Stimulated activated CD8-positive, alpha-beta memory T cell treated with anti-CD3 and anti-CD28 coated beads, Interleukin-7, amount 100 ng/mL, for 48 hours (primary cell): ENCODE data around the gene CTCFL.

Experiments used
- DNase-seq, 2 donors: peaks; one replicate each; pipeline ENCODE4 v3.0.0-alpha.2; 2020; ENCODE audit warnings: low read depth in 1 of 2; ENCODE audit errors: extremely low read depth in 1 of 2

Gene CTCFL, protein sequence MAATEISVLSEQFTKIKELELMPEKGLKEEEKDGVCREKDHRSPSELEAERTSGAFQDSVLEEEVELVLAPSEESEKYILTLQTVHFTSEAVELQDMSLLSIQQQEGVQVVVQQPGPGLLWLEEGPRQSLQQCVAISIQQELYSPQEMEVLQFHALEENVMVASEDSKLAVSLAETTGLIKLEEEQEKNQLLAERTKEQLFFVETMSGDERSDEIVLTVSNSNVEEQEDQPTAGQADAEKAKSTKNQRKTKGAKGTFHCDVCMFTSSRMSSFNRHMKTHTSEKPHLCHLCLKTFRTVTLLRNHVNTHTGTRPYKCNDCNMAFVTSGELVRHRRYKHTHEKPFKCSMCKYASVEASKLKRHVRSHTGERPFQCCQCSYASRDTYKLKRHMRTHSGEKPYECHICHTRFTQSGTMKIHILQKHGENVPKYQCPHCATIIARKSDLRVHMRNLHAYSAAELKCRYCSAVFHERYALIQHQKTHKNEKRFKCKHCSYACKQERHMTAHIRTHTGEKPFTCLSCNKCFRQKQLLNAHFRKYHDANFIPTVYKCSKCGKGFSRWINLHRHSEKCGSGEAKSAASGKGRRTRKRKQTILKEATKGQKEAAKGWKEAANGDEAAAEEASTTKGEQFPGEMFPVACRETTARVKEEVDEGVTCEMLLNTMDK

DNA sequence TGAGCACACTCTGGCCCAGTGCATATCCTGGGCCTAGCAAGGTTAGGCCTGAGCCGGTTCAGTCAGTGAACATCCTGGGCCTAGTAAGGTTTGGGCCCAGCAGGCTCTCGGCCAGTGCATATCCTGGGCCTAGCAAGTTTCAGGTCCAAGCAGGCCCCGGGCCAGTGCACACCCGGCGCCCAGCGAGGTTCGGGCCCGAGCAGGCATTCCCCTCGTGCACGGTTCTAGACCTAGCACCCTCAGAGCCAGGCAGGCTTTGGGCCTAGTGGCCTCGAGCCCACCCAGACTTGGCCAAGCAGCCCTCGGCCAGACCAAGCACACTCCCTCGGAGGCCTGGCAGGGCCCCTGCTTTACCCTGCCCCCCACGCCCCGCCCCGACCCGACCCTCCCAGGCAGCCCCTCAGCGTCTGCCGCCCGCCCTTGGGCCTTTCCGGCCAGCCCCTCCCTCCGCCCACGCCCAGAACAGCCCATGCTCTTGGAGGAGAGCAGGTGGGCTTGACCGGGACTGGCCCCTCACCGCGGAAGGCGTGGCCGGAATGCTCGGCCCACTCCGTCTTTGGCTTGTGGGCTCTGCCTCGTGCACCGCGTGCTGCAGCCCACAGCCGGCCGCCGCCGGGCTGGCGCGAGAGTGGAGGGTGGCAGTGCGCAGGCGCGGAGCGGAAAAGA, at the start of gene CTCFL:
CTCFL (minus strand) TSS at position 630 of the 666 bp plus-strand sequence. CDS start 935 bp downstream, outside the sequence.
- no peak for DNase-seq

DNA sequence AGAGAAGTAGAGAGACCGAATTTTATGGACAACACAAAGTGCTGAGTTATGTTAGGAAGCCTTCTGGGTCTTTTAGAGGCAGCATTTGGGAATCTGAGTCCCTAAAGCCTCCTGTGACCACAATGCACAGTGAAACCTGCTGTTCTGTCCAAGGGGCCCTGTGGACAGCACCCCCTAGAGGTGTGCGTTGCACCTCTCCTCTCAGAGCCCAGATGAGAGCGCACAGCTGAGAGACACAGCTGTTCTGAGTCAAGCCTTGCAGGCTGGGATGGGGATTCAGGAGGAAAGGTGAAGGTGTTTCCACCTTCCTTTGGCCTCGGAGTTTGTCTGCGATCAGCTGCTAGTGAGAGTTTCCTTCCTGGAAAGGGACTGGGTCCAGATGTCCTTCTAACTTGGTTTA, 49.0 kb upstream of the CTCFL start:
- no peak for DNase-seq

DNA sequence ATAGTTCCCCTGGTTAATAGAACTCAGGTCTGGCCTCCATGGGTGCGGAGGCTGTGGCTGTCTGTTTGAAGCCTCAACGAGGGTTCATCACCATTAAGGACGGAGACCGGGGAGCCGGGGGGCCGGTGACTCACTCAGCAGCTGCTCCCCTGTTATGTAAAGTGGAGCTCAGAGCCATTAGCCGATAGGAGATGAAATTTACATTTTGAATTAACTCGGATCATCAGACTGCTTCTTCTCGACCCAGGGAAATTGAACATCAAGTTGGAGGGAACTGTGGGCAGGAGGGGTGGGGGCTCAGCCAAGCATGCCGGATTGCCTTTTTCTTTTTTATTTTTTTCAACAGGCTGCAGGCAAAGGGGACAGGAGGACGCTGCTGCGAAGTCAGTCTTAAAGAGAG, 48.3 kb upstream of the CTCFL start:
- no peak for DNase-seq

DNA sequence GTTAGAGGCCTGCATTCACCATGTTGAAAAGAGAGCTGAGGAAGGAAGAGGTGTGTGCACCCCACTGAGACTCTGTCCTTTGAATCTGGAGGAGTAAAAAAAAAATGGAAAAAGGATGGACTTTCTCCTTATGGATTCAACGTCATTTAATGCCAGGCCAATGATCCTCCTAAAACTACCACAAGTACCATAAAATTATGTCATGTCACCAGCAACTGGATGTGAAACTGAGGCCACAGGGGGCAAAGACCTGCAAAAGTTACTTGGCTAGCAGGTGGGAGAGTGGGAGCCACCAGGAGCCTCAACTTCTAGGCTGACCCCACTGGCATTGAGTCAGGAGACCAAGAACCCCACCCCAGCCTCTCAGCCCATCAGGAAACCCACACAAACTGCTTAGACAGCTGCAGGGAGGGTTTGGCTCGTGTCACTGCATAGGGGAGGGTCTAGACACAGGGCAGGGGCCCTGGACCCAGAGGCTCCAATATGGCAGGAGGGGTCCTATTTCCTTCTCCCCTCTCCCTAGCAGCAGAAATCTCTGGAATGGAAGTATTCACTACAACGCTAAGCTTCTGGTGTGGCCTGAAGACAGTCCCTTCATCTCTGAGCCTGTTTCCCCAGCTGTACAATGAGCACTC, 47.0 kb upstream of the CTCFL start:
- DNase-seq: no peak

DNA sequence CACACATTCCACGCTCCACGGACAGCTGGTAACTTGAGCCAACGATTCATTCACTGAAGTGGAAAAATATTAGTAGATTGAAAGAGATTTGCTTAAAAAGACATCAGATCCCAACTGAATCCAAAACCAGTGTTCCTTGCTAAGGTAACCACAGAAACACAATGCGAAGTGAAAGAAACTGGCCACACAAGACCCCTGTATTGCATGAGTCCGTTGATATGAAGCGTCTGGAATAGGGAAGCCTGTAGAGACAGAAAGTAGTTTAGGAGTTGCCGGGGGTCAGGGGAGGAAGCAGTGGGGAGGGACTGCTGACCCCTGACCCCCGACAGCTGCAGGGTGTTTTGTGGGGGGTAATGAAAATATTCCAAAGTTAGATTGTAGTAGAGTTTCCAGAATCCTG, 46.0 kb upstream of the CTCFL start:
- DNase-seq: no peak

DNA sequence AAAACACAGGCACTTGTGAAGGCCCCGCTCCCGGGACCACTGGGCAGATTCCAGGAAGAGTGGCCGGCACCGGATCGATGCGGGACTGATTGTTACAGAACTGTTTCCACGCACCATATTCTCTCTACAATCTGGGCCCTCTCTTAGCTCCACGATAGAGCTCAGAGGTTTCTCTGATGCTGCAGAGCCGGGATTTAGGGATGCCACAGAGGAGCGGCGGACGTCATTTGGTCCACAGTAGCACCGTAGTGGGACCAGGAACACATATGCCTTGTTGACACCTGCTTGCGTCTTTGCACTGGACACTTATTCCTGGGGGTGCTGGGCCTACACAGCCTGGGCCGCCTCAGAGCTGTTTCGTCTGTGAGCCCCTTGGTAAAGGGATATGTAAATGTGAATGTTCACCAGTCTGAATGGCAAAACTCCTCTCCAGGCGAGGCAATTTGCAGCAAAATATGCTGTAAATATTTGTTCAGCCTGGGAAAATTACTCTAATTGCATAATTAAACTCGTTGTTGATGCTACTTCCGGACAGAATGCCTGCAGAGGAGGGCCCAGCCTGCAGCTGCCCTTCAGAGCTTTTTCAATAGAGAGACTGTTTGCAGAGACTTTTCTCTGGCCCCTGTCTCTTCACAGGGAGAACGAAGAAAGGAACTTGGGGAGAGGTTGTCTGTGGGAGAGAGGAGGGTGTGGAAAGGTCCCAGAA, 45.4 kb upstream of the CTCFL start:
- no peak for DNase-seq

DNA sequence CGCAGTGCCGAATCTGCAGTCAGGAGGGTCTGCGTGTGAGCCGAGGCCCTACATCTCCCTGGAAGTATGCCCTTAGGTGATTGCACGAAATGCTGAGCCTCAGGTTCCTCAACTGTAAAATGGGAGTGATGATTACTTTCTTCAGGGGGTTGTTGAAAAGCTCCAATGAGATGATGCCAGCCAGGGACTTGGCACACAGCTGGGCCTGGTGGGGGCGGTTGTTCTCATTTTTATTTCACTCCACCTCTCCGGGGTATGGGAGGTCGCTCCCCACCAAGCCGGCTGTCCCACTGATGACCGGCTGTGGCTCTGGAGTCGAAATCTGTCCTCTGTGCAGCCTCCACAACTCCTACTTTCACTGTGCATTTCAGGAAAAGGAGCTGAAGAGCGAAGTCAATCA, 44.0 kb upstream of the CTCFL start:
- DNase-seq: no peak

DNA sequence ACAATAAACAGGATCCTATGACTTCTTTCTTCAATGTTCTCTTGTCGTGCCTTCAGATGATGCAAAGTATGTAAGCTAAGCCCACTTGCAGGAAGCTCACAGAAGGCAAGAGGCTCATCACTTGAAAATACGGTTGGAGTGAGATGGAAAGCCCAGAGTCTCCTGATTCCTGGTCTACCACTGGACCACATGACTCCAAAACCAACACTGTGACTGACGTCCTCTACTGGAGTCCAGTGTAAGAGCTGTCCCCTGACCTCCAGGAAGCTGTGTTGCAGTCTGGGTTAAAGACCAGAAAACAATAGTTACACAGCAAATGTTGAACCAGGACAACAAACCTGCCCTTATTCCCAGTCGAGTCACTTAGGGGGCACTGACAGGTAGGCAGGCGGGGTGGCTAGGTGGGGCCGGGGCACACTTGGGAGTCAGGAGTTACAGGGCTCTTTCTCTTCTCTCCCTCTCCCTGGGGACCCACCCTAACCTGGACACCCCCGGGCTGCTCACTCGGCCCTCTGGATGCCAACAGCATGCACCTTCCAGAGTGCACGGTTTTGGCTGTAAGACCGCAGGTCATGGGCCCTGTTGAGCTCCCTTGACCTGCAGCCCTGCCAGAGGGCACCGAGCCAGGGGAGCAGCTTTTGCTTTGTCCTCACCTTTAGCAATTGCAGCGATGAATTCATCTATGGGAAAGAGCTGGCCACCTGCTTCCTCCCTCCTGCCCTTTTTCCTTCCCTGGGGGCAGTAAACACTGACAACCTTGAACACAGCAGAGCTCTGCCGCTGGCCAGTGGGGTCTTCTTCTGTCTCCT, 43.4 kb upstream of the CTCFL start:
- DNase-seq: no peak

DNA sequence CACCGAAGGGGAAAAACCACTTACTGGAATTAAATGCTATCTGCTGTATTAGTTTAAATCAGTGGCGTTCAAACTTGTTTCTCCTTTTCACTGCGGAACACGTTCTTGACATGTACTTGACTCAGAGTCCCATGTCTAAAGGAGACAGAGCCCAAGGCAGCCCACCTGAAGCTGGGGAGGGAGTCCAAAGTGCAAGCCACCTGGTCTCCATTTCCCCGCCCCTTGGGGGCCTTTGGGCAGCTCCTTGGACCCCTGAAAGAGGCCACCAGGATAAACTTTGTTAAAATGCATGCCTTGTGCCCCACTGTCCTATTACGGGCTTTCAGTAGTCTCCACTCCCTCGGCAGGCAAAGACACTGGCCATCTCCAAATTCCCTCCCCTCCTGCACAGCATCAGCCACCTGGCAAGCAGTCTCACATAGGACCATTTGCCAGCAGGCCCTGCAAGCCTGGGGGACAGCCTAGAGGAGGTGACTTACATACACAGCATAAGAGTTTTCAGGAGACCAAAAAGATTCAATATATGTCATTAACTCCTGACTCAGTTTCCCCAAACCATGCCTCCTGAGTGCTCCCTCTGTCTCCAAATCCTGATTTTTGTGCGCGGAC, 42.6 kb upstream of the CTCFL start:
- no peak for DNase-seq

DNA sequence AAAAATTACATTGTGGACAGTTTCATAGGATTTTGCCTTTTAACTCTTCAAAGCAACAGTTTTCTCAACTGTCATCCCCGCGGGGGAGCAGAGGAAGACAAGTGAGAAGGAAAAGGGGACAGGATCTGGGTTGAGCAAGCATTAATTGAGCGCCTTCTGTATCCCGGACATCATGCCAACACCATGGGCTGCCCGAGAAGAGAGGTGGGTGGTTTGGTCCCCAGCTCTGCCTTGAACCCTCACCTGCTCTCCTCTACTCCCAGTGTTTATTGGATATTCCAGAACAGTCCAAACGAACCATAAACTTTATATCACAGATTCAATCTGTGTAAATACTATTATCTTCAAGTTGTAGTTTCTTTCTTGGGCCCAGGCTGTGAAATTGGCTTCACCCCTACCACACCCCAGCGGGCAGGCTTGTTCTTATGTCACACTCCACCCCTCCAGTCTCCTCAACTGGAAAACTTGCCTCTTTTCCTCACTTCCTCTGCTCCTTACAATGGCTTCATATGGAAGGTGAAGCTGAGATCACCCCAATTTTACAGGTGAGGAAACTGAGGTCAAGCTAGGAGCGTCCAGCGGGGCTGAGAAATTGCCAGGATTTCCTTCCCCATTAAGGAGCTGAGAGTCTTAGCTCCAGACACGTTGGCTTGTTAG, 42.0 kb upstream of the CTCFL start:
- no peak for DNase-seq

DNA sequence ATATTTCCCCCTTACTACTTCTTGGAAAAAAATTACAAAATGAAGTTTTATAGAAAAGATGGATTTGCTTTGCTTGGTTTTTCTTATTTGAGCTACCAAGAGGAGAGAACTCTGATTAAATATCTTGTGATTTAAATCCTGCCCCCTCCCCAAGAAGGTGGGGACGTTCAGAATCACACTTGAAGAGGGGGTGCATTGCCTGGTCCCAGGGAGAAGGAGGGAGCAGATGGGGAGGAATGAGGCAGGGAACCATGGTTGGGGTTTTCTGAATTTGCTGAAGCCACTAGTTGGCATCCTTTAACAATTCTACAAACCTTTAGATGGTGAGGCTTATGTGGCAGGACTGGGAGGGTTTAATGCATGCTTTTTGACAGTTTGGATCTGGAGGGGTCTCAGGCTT, 41.5 kb upstream of the CTCFL start:
- DNase-seq: no peak

DNA sequence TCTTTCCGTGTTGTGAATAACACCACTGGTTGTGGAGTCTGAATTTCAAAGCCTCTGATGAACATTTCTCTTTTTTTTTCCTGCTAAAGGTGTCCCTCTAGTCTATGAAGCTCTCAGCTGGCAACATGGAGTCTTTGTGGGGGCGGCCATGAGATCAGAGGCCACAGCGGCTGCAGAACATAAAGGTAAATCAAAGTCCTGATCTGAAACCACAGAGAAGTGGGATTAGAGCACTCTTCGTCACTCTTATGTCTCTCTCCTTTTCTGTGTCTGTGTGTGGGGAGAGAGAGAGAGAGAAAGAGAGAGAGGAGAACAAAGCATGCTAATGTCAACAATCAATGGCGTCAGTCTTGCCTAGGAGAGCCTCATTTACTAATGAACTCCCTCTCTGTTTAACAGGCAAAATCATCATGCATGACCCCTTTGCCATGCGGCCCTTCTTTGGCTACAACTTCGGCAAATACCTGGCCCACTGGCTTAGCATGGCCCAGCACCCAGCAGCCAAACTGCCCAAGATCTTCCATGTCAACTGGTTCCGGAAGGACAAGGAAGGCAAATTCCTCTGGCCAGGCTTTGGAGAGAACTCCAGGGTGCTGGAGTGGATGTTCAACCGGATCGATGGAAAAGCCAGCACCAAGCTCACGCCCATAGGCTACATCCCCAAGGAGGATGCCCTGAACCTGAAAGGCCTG, 40.2 kb upstream of the CTCFL start:
- DNase-seq: no peak

DNA sequence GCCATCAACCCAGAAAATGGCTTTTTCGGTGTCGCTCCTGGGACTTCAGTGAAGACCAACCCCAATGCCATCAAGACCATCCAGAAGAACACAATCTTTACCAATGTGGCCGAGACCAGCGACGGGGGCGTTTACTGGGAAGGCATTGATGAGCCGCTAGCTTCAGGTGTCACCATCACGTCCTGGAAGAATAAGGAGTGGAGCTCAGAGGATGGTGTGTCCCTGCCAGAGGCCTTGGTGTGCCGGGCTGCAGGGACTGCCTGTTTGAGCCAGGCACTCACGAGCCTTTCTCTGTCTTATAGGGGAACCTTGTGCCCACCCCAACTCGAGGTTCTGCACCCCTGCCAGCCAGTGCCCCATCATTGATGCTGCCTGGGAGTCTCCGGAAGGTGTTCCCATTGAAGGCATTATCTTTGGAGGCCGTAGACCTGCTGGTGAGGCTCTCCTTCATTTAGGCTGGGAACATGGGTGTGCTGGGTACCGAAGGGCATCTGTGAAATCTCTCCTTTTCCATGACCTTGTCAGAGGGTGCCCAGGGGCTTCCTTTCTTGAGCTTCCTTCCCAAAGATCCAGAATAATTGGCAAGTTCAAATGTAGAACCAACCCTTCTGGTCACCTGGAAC, 39.4 kb upstream of the CTCFL start:
- DNase-seq: no peak

DNA sequence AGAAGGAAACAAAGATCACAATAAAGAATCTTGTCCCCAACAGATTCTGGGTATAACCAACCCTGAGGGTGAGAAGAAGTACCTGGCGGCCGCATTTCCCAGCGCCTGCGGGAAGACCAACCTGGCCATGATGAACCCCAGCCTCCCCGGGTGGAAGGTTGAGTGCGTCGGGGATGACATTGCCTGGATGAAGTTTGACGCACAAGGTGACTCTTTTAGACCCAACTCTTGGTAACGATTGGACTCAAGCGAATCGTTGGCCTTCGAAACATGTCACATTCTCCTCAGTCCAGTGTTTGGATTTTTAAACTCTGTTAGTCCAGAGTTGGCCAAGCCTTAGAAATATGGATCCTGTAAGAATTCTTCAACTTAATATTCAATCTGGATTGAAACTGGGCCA, 38.6 kb upstream of the CTCFL start:
- DNase-seq: no peak

DNA sequence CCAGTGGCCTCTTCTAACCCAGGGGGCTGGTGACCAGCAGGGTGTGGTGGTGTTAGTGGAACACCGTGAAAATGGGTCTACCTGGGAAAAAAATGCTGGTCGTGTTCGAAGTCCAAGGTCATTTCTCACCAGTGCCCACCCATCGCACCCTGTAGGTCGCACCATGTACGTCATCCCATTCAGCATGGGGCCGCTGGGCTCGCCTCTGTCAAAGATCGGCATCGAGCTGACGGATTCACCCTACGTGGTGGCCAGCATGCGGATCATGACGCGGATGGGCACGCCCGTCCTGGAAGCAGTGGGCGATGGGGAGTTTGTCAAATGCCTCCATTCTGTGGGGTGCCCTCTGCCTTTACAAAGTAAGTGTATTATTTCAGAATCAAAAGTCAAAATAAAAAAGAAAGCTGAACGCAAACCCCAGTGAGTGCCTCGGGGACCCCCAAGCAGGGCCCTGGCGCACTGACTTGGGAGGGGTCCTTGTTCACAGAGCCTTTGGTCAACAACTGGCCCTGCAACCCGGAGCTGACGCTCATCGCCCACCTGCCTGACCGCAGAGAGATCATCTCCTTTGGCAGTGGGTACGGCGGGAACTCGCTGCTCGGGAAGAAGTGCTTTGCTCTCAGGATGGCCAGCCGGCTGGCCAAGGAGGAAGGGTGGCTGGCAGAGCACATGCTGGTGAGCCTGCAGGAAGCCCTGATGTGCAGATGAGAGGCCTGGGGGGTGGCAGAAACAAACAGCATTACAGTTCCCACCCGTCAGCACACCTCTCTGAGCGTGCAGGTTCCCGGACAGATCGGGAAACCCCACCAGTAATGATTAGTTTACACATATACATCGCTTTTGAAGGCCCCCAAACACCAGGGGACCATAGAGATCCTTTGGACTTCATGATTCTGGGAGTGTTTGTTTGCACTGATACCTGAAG, 37.9 kb upstream of the CTCFL start:
- DNase-seq: no peak

DNA sequence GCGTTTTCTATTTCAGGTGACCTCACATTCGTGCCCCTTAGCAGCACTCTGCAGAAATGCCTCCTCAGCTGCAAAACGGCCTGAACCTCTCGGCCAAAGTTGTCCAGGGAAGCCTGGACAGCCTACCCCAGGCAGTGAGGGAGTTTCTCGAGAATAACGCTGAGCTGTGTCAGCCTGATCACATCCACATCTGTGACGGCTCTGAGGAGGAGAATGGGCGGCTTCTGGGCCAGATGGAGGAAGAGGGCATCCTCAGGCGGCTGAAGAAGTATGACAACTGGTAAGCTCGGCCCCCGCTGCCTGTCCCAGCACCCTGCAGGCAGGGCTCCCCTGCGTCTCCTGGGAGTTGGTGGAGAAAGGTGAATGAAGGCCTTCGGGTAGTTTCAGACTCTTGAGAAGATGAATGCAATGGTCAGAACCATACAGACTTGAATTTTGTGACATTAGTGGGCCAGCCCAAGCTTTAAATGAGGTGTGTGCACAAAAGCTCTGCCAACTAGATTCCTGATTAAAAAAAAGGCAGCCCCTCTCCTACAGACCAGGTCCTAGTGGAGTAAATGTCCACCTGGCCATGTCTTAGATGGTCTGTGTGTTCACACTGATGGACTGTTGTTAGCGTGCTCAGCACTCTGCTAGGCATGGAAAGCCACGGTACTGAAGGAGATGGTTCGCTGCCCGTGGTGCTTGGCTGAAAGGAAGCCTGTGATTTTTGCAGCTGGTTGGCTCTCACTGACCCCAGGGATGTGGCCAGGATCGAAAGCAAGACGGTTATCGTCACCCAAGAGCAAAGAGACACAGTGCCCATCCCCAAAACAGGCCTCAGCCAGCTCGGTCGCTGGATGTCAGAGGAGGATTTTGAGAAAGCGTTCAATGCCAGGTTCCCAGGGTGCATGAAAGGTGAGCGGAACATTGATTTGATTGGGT, 36.7 kb upstream of the CTCFL start:
- DNase-seq: no peak
